ENCODE data around the gene SLC44A5.

Gene SLC44A5

DNA sequence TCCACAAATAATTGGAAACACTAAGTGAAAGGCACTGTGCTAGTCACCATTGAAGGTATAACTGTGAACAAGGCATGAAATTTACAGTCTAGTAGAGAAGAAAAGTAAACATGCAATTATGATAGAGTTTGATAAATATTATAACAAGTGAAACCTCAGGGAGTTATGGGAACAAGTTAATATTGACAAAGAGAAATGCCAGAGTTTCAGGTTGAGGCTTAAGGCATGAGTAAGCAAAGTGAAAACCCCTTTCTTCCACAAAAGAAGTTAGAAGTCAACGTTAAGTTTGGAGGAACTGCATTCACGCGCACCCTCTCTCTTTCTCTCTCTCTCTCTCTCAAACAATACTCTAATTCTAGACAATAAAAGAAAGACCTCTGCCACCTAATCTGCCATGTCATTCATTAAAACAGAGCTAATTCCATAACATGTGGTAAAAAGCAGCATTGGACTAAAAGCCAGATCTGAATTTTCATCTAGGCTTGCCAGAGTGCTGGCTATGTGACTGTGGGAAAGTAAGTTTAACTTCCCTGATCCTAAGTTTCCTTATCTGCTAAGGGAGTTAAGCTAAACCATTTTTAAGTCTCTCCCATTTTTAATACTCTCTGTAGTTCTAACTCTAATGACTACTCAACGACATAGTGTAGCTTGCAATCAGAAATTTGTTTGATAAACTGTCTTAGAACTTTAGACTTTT, 22.0 kb downstream of the SLC44A5 start:
- DNase-seq (ENCODE audit: low read depth): no peak

GRCh38 chr1:75587692-75588091, 23.2 kb downstream of the SLC44A5 start:
- DNase-seq (ENCODE audit: low read depth): no peak

DNA sequence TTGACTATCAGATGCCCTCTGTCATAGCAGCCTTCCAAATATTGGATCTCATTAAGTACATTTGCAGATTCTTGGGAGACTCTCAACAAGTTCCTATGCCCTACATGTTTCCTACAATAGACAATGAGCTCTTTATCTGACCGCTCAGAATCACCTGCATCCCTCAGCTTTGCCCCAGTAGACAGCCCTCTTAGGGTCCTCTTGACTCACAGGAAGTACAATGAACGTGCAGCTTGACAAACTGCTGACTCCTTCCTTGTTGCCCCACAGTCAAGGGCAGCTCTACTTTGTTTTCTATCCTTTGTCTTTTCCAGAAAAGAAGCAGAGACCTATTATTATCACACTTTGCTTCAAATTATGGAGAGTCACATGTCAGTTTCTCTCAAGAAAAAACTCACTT, 27.6 kb downstream of the SLC44A5 start:
- DNase-seq (ENCODE audit: low read depth): no peak

DNA sequence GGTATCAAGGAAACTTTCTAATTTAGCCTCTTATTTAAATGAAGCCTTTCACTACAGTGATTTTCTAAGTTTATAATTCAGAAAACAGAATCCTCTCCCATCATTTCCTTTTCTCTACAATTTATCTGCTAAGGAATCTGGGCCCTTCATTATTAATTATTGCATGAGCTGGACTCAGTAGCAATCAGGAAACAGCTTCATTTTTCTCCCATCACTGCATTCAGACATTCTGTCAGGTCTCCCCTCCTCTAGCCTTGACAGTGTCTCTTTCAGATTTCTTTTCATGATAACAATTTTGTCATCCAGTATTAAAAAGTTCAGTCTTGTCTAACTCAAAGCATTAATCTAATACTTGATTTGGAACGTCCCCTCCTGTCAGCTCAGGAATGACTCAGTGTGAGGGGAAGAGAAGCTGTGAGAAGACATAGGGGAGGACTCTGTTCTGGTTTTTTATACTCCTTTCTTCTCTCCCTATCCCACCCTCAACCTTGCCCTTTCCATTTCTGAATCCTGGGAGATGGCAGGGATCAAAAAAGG, 28.1 kb downstream of the SLC44A5 start:
- DNase-seq (ENCODE audit: low read depth): no peak

DNA sequence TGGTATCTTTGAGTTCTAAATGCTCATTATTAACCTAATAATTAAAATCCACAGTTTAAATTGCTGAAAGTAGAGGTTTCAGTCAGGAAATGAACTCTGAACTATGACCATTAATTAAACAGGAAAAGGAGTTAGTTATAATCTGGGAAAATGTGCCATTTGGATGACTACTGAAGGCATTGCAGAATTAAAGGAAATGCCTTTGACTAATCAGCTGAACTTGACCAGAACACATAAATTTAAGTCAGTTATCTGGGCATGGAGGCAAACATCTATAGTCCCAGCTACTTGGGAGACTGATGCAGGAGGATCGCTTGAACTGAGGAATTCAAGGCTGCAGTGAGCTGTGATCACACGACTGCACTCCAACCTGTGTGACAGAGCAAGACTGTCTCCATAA, 31.9 kb downstream of the SLC44A5 start:
- DNase-seq (ENCODE audit: low read depth): no peak

DNA sequence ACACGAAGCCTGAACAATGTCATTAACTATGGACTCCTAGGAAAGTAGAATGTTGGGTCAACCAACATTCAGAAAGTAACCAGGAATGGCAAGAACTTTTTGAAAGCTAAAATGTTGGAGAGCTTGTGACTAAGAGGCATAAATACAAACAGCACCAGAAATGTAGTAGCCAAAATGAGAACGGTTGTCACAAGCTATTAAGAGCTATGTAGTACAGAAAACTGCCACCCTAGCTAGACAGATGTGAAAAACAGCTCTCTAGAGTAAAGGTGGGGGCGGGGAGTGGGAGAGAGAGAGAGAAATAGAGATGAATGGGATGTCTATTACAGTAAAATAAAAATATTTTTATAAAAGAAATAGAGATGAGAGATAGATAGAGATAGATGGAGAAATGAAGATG, 35.1 kb downstream of the SLC44A5 start:
- DNase-seq (ENCODE audit: low read depth): no peak

GRCh38 chr1:75567191-75567590, 43.7 kb downstream of the SLC44A5 start:
- no peak for DNase-seq (ENCODE audit: low read depth)

- no peak for DNase-seq (ENCODE audit: low read depth)
Observed at GRCh38 chr1:75559800-75560199, 51.1 kb downstream of the SLC44A5 start.

DNA sequence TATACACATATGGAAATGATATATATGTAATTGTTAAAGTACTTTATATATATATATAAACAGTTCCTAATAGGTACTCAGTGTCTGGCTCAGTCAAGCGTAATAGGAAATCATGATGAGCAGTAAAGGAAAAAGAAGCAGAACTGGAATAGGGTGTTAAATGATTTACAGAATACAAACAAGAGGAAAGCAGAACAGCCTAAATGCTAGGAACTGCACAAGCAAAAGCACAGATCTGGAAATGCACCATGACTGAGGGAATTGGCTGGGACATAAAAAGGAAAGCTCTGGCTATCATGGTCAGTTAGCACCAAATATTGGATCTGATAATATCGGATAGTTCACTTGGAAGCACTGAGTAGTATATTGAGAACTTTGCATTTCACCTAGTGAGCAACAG, 51.8 kb downstream of the SLC44A5 start:
- DNase-seq (ENCODE audit: low read depth): no peak

DNA sequence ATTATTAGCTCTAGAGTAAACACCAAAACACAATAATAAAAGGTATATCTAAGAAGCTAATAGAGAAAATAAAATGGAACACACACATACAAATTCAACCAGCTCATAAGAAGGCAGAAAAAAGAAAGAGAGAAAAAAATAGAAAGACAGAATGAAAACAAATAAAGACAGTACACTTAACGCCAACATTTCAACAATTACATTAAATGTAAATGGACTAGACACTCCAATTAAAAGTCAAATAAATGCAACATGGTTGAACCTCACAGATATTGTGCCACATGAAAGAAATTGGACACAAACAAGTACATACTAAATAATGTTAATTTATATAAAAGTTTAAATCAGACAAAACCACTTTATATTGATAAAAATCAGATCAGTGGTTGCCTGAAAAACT, 56.0 kb downstream of the SLC44A5 start:
- DNase-seq (ENCODE audit: low read depth): no peak

- no peak for DNase-seq (ENCODE audit: low read depth)
Observed at GRCh38 chr1:75554181-75554580, 56.7 kb downstream of the SLC44A5 start.

DNA sequence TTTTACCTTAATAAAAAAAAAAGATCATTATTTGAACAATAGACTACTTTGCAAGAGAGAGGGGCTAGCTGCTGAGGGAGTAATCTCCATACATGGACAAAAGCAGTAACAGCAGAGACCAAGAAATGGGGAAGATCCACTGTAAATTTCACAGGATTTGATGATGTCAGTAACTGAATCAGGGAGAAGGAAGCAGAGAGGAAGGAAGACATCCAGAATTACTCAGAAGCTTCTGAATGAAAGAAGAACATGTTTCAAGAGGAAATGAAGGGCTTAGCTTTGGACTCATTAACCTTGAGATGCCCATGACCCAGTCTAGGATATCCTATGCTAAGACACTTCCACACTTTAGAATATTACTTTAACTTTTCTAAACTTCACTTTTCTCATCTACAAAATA, 60.4 kb downstream of the SLC44A5 start:
- no peak for DNase-seq (ENCODE audit: low read depth)

DNA sequence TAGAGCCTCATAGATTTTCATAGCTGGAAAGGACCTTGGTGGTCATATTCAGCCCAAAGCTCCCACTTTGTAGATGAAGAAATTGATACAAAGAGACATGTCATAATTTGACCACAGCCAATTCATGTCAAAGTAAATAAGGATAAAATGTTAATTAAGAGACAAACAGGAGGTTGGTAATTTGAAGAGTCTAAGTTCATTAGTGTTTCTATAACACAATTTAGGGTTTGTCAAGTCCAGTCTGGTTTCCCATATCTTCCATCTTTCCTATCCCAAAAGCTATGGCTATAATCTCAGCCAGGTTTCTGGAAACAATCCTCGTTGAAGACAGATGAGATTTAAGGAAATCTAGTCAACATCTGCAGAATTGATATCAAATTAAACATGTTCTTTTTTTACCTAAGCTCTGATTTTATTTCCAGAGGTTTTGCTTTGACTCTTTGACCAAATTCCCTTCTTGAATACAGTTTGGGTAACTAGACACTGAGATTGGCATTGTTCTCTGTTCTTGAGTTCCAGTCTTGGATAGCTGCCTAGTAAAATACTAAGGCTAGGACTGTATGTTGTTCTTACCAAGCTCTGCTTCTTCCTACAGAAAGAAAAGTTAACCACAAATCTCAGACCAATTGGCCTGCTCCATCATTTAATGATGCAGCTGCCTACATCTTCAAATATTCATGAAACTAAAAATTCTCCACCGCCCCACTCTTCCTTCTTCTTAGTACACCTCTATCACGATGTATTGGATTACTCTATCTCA, 62.0 kb downstream of the SLC44A5 start:
- DNase-seq (ENCODE audit: low read depth): no peak

DNA sequence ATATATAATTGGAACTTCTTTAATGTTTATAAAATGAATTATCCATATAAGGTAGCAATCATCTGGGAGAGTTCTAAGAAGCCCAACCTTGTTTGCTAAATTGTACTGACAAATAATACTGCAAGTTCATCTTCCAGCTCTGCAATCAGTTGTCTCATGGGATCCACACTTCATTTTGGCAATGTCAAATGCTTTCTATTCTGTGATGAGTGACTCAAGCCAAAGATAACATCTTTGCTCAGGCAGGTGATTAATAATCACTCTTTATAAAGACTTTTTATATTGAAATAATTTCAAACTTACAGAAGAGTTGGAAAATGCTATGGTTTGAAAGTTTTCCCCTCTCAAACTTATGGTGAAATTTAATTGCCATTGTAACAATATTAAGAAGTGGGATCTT, 67.2 kb downstream of the SLC44A5 start:
- DNase-seq (ENCODE audit: low read depth): no peak

DNA sequence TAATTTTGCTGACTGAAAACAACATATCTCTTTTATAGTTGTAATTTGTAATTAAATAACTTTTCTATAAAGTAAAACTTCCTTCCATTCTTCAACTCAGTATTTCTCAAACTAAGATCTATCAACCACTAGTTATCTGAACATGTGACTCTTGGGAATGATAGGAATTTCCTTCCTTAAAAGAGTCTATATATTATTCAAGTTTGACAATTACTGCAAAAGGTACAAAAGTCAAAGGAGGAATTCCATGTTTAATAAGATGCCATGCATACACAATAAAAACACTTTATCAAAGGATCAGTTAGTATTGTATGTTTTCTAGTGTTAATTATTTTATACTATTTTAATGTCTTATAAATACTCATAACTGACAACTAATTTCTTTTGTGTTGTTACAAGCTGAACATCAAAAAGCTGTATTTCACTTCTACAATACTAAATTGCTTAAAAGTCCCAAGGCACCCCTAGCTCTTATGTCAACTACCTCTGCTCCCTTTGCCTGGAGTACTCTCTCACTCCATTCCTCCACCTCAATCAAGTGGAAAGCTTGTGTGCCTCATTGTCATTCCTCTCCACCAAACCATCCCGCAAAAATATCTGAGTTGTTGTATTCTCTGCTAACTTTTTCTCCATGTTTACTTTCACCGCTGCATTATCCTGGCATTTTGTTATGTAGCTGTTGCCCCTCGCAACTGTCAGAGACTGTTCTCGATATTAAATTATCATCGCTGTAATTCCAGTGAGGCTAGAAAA, 67.9 kb downstream of the SLC44A5 start:
- DNase-seq (ENCODE audit: low read depth): no peak

GRCh38 chr1:75539230-75540116, 71.4 kb downstream of the SLC44A5 start:
- no peak for DNase-seq (ENCODE audit: low read depth)

DNA sequence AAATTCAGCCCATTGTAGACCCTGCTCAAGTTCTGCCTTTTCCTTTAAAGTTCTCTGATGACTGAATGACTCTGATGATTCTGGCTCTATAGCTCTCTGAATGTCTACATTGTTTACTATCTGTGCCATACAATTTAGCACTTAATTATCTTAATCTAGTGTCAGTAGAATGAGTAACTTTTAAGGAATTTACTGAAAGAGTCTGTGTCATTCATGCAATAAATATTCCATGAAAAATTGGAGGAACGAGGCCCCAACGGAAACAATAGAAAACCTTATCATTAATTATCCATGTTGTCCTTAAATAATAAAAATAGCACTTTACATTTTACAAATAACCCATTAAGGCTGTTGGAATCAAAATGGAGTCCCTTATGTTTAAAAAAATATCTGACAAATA, 77.8 kb downstream of the SLC44A5 start:
- DNase-seq (ENCODE audit: low read depth): no peak

DNA sequence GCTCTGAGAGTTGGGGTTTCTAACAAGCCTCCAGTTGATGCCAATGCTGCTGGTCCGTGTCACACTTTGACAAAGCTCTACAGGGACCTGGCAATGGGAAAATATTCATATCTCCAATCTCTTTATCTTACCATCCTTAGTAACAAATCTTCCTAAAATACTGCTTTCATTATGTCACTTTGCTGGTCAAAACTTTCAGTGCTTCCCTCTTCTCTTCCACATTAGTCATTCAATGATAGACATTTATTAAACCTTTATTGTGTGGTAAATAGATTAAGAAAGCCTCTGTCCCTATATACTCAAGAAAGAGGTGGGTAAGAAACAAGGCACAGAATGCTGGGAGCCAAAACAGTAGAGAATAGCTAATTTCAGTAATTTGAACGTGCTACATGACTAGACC, 79.3 kb downstream of the SLC44A5 start:
- no peak for DNase-seq (ENCODE audit: low read depth)

GRCh38 chr1:75529488-75529887, 81.4 kb downstream of the SLC44A5 start:
- no peak for DNase-seq (ENCODE audit: low read depth)

GRCh38 chr1:75528001-75528400, 82.9 kb downstream of the SLC44A5 start:
- no peak for DNase-seq (ENCODE audit: low read depth)

GRCh38 chr1:75522389-75522788, 88.5 kb downstream of the SLC44A5 start:
- DNase-seq (ENCODE audit: low read depth): no peak

DNA sequence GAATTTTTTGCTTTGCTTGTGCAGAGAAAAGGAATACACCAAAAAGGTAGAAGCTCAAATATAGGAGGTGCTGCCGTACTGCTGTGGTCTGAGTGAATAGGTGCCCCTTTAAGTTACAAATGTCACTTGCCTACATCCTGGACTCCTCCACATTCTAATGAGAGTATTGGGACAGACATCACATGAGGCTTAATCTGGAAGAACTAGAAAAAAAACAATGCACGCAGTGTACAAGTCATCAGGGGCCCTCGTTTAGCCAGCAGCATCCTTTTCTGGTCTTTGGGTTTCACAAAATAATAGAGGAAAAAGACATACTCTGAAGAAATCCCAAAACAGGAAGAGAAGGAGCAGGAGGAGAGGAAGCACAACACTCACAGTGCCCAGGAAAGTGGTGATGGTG, 89.3 kb downstream of the SLC44A5 start:
- no peak for DNase-seq (ENCODE audit: low read depth)

All from stimulated activated CD8-positive, alpha-beta memory T cell treated with anti-CD3 and anti-CD28 coated beads, Interleukin-12 subunit alpha, Interleukin-12 subunit beta, amount 100 ng/mL, for 1 hour (primary cell).